ENCODE data around the gene MYO1B.

The MYO1B gene

GRCh38 chr2:191221666-191222065 lies 23.5 kb upstream of the MYO1B start:
- DNase-seq (ENCODE audit: low read depth, low spot score): no peak
- H3K36me3 ChIP-seq (ENCODE audit: insufficient read depth, low read length): no peaks in the 10 kb centered on the region
- no peak overlapping the region for H3K9ac ChIP-seq (ENCODE audit: insufficient read length)
- no peaks in the 10 kb centered on the region for H3K9me3 ChIP-seq (ENCODE audit: low read depth, low read length)
- TF ChIP-seq FOXP2 (optimal IDR thresholded peaks at IDR 0.05; ENCODE audit: control extremely low read depth, extremely low read length, insufficient read depth) (no peak), EZH2 (IDR thresholded peaks at IDR 0.05) (no peak), POLR2AphosphoS5 (IDR thresholded peaks at IDR 0.05; ENCODE audit: borderline replicate concordance, low read depth, low read length) (no peak)
- H3K4me3 ChIP-seq: no peak overlapping the region
- no peak overlapping the region for H3K27ac ChIP-seq

- no peak for DNase-seq (ENCODE audit: low read depth, low spot score)
- Histone ChIP-seq H3K9ac (ENCODE audit: insufficient read length) (no peak overlapping the region), H3K9me3 (ENCODE audit: low read depth, low read length) (no peaks in the 10 kb centered on the region), H3K36me3 (ENCODE audit: insufficient read depth, low read length) (no peaks in the 10 kb centered on the region), H3K4me3 (no peak overlapping the region), H3K27ac (no peak overlapping the region)
- no peak for TF ChIP-seq FOXP2 (optimal IDR thresholded peaks at IDR 0.05; ENCODE audit: control extremely low read depth, extremely low read length, insufficient read depth)
- no peak for TF ChIP-seq EZH2 (IDR thresholded peaks at IDR 0.05)
- no peak for TF ChIP-seq POLR2AphosphoS5 (IDR thresholded peaks at IDR 0.05; ENCODE audit: borderline replicate concordance, low read depth, low read length)
These were observed 22.7 kb upstream of the MYO1B start for GRCh38 chr2:191222507-191222906.

GRCh38 chr2:191222952-191223351 lies 22.3 kb upstream of the MYO1B start:
- no peak for TF ChIP-seq FOXP2 (optimal IDR thresholded peaks at IDR 0.05; ENCODE audit: control extremely low read depth, extremely low read length, insufficient read depth)
- TF ChIP-seq POLR2AphosphoS5 (IDR thresholded peaks at IDR 0.05; ENCODE audit: borderline replicate concordance, low read depth, low read length): no peak
- no peak for TF ChIP-seq EZH2 (IDR thresholded peaks at IDR 0.05)
- no peak for DNase-seq (ENCODE audit: low read depth, low spot score)
- no peak overlapping the region for H3K9ac ChIP-seq (ENCODE audit: insufficient read length)
- H3K9me3 ChIP-seq (ENCODE audit: low read depth, low read length): no peaks in the 10 kb centered on the region
- H3K4me3 ChIP-seq: no peak overlapping the region
- no peak overlapping the region for H3K27ac ChIP-seq
- H3K36me3 ChIP-seq (ENCODE audit: insufficient read depth, low read length): no peaks in the 10 kb centered on the region

DNA sequence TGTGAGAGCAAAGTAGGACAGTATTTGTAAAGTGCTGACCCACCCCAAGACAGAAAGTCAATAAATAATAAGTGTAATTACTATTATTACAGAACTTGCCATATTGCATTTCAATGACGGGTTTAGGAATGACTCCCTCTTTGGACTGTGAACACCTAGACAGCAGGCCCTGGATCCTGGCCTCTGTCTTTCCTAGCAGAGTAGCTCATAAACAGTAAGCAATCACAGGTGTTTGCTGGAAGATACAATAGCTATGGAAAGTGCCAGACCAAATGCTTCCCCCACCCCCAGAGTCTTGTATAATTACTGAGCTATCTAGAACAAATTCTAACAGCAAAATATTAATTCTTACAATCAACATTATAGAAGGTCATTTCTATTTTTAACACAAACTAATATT lies 20.1 kb upstream of the MYO1B start:
- no peak for TF ChIP-seq EZH2 (IDR thresholded peaks at IDR 0.05)
- no peak for TF ChIP-seq FOXP2 (optimal IDR thresholded peaks at IDR 0.05; ENCODE audit: control extremely low read depth, extremely low read length, insufficient read depth)
- no peak for TF ChIP-seq POLR2AphosphoS5 (IDR thresholded peaks at IDR 0.05; ENCODE audit: borderline replicate concordance, low read depth, low read length)
- Histone ChIP-seq H3K9ac (ENCODE audit: insufficient read length) (no peak overlapping the region), H3K27ac (no peak overlapping the region), H3K4me3 (no peak overlapping the region), H3K9me3 (ENCODE audit: low read depth, low read length) (no peaks in the 10 kb centered on the region), H3K36me3 (ENCODE audit: insufficient read depth, low read length) (no peaks in the 10 kb centered on the region)
- no peak for DNase-seq (ENCODE audit: low read depth, low spot score)

DNA sequence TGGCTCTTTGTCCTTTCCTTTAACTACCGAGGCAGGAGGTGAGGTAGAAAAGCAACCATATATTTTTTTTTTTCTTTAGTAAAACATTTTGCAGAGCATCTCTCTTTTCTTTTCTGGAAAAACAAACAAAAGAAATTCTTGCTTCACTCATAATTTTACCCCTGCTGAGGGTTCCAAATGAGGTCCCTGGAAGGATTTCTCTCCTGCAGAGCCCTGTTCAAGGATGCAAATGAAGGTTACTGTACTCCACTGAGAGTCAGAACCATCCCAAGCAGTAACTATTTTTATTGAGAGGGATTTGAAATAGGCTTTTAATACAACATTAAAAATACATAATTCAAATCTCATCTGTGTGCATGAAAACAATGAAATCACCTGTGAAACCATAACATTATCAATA lies 19.5 kb upstream of the MYO1B start:
- H3K36me3 ChIP-seq (ENCODE audit: insufficient read depth, low read length): no peaks in the 10 kb centered on the region
- H3K9me3 ChIP-seq (ENCODE audit: low read depth, low read length): no peaks in the 10 kb centered on the region
- no peak overlapping the region for H3K9ac ChIP-seq (ENCODE audit: insufficient read length)
- no peak overlapping the region for H3K4me3 ChIP-seq
- DNase-seq (ENCODE audit: low read depth, low spot score): no peak
- H3K27ac ChIP-seq: no peak overlapping the region
- no peak for TF ChIP-seq EZH2 (IDR thresholded peaks at IDR 0.05)
- TF ChIP-seq FOXP2 (optimal IDR thresholded peaks at IDR 0.05; ENCODE audit: control extremely low read depth, extremely low read length, insufficient read depth): no peak
- no peak for TF ChIP-seq POLR2AphosphoS5 (IDR thresholded peaks at IDR 0.05; ENCODE audit: borderline replicate concordance, low read depth, low read length)

- Histone ChIP-seq H3K9ac (ENCODE audit: insufficient read length) (no peak overlapping the region), H3K27ac (no peak overlapping the region), H3K9me3 (ENCODE audit: low read depth, low read length) (no peaks in the 10 kb centered on the region), H3K4me3 (no peak overlapping the region), H3K36me3 (ENCODE audit: insufficient read depth, low read length) (no peaks in the 10 kb centered on the region)
- no peak for TF ChIP-seq POLR2AphosphoS5 (IDR thresholded peaks at IDR 0.05; ENCODE audit: borderline replicate concordance, low read depth, low read length)
- no peak for TF ChIP-seq EZH2 (IDR thresholded peaks at IDR 0.05)
- no peak for TF ChIP-seq FOXP2 (optimal IDR thresholded peaks at IDR 0.05; ENCODE audit: control extremely low read depth, extremely low read length, insufficient read depth)
- DNase-seq (ENCODE audit: low read depth, low spot score): no peak
These were observed 19.0 kb upstream of the MYO1B start for GRCh38 chr2:191226196-191226595.

GRCh38 chr2:191228333-191228732 lies 16.9 kb upstream of the MYO1B start:
- H3K36me3 ChIP-seq (ENCODE audit: insufficient read depth, low read length): no peaks in the 10 kb centered on the region
- H3K9ac ChIP-seq (ENCODE audit: insufficient read length): no peak overlapping the region
- TF ChIP-seq POLR2AphosphoS5 (IDR thresholded peaks at IDR 0.05; ENCODE audit: borderline replicate concordance, low read depth, low read length): no peak
- TF ChIP-seq FOXP2 (optimal IDR thresholded peaks at IDR 0.05; ENCODE audit: control extremely low read depth, extremely low read length, insufficient read depth): no peak
- TF ChIP-seq EZH2 (IDR thresholded peaks at IDR 0.05): no peak
- DNase-seq (ENCODE audit: low read depth, low spot score): no peak
- H3K9me3 ChIP-seq (ENCODE audit: low read depth, low read length): no peaks in the 10 kb centered on the region
- no peak overlapping the region for H3K4me3 ChIP-seq
- H3K27ac ChIP-seq: no peak overlapping the region

GRCh38 chr2:191228861-191229260 lies 16.3 kb upstream of the MYO1B start:
- no peak for TF ChIP-seq POLR2AphosphoS5 (IDR thresholded peaks at IDR 0.05; ENCODE audit: borderline replicate concordance, low read depth, low read length)
- no peak for TF ChIP-seq FOXP2 (optimal IDR thresholded peaks at IDR 0.05; ENCODE audit: control extremely low read depth, extremely low read length, insufficient read depth)
- TF ChIP-seq EZH2 (IDR thresholded peaks at IDR 0.05): no peak
- Histone ChIP-seq H3K4me3 (no peak overlapping the region), H3K9me3 (ENCODE audit: low read depth, low read length) (no peaks in the 10 kb centered on the region), H3K36me3 (ENCODE audit: insufficient read depth, low read length) (no peaks in the 10 kb centered on the region), H3K27ac (no peak overlapping the region), H3K9ac (ENCODE audit: insufficient read length) (no peak overlapping the region)
- DNase-seq (ENCODE audit: low read depth, low spot score): no peak

GRCh38 chr2:191230174-191230573 lies 15.0 kb upstream of the MYO1B start:
- no peak for DNase-seq (ENCODE audit: low read depth, low spot score)
- H3K9ac ChIP-seq (ENCODE audit: insufficient read length): no peak overlapping the region
- H3K27ac ChIP-seq: no peak overlapping the region
- no peak overlapping the region for H3K4me3 ChIP-seq
- no peaks in the 10 kb centered on the region for H3K9me3 ChIP-seq (ENCODE audit: low read depth, low read length)
- no peaks in the 10 kb centered on the region for H3K36me3 ChIP-seq (ENCODE audit: insufficient read depth, low read length)
- TF ChIP-seq EZH2 (IDR thresholded peaks at IDR 0.05): no peak
- TF ChIP-seq POLR2AphosphoS5 (IDR thresholded peaks at IDR 0.05; ENCODE audit: borderline replicate concordance, low read depth, low read length): no peak
- no peak for TF ChIP-seq FOXP2 (optimal IDR thresholded peaks at IDR 0.05; ENCODE audit: control extremely low read depth, extremely low read length, insufficient read depth)
